SHP77 treated with DMSO at 0.1 percent for 48 hours (cell line): ENCODE data around the gene PTGS2.
A peak's percentile ranks its signal among the peaks of the same experiment; 100 is the strongest.

Experiments
- DNase-seq: peaks from one replicate; lab custom pipeline; 2025; lab: John Stamatoyannopoulos, UW

Gene PTGS2

GRCh38 chr1:186680245-186681061 lies at the start of gene PTGS2:
TSS of gene PTGS2 (minus strand) at chr1:186680423. CDS start at chr1:186680290, 133 bp downstream.
- no peak for DNase-seq

- DNase-seq: no peak
Measured at GRCh38 chr1:186722711-186723309, 42.6 kb upstream of the PTGS2 start.

GRCh38 chr1:186717286-186717685 lies 37.1 kb upstream of the PTGS2 start:
- DNase-seq: no peak

GRCh38 chr1:186715887-186716809 lies 35.9 kb upstream of the PTGS2 start:
- peak; percentile 89 for DNase-seq

GRCh38 chr1:186710696-186711095 lies 30.5 kb upstream of the PTGS2 start:
- no peak for DNase-seq

- DNase-seq: no peak
Measured at GRCh38 chr1:186708694-186709097, 28.5 kb upstream of the PTGS2 start.

- no peak for DNase-seq
Measured at GRCh38 chr1:186703209-186703766, 23.1 kb upstream of the PTGS2 start.

GRCh38 chr1:186700722-186701121 lies 20.5 kb upstream of the PTGS2 start:
- no peak for DNase-seq

GRCh38 chr1:186699519-186699918 lies 19.3 kb upstream of the PTGS2 start:
- DNase-seq: no peak

- DNase-seq: no peak
Measured at GRCh38 chr1:186689907-186690306, 9.7 kb upstream of the PTGS2 start.

- no peak for DNase-seq
Measured at GRCh38 chr1:186689376-186689775, 9.2 kb upstream of the PTGS2 start.

GRCh38 chr1:186683652-186684410 lies 3.6 kb upstream of the PTGS2 start:
- DNase-seq: no peak

- no peak for DNase-seq
Measured at GRCh38 chr1:186682736-186683135, 2.5 kb upstream of the PTGS2 start.

GRCh38 chr1:186681801-186682200 lies 1.6 kb upstream of the PTGS2 start:
- DNase-seq: no peak

- no peak for DNase-seq
Measured at GRCh38 chr1:186681121-186681520, 898 bp upstream of the PTGS2 start.

- no peak for DNase-seq
Measured at GRCh38 chr1:186679924-186680244, 339 bp downstream of the PTGS2 start.

GRCh38 chr1:186678155-186678554 lies 2.1 kb downstream of the PTGS2 start:
- DNase-seq: no peak

- DNase-seq: no peak
Measured at GRCh38 chr1:186672596-186672995, 7.6 kb downstream of the PTGS2 start.

GRCh38 chr1:186672131-186672530 lies 8.1 kb downstream of the PTGS2 start:
- DNase-seq: no peak

- DNase-seq: no peak
Measured at GRCh38 chr1:186671136-186671825, 8.9 kb downstream of the PTGS2 start.
